ENCODE results near the gene SEMA6B. TPM values are rescaled to one million over a fixed set of nuclear protein-coding genes. Genes with fewer than 3 reads are reported as not detected.
"Not testable (repeated sequence)": the region's sequence is repeated elsewhere in the genome, so short reads cannot be mapped to it uniquely, and the experiment has no call there.

Gene SEMA6B
- polyA plus RNA-seq, 4 donors: 2.4 to 4.0 (median 2.9) TPM

DNA sequence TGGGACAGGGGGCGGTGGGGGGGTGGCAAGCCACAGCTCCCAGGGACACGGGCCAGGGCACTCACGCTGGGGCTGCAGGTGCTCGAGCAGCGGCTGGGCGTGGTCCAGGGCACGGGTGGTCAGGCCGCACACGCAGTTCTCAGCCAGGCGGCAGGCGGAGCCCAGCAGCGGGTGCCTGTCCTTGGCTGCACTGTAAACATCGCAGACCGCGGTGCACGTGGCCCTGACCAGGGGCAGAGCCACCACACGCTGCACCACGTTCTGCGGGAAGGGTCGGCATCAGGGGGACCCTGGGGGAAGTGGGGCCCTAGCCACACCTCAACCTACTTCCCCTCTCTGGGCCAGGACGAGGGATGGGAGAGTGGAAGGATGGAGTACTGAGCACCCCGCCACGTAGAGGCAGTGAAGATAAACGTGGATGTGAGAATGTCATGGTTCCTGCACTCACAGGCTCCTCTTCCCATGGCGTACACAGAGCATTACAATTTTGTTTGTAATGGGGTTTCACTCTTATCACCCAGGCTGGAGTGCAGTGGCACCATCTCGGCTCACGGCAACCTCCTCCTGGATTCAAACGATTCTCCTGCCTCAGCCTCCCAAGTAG, 27.8 kb downstream of the SEMA6B start:
- no peak for DNase-seq (ENCODE audit: low read depth in 4 of 4, low spot score in 2 of 4)

DNA sequence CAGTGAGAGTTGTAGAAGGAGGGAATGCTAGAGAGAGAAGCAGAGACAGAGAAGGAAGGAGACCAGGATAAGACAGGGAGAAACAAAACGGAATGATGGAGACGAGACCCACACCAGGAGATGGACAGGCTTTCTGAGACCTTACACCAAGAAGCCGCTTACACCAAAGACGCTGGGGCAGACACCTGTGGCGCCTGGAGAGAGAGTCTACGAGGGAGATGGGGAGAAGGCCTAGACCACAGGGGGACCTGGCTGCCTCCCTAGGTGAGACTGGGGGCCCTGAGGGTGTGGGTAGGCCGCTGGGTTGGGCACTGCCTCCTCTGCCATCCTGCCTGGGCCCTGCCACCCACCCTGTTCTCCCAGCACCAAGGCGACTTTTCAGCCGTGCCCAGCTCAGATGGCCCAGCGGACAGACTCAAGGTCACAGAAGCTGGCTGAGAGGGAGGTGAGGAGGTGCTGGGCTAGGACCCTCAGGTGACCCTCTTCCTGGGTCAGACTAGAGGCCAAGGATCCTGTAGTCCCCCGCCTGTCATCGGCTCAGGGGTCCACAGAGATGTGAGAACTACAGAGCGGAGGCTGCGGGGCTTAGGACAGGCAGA, 29.5 kb downstream of the SEMA6B start:
- no peak for DNase-seq (ENCODE audit: low read depth in 4 of 4, low spot score in 2 of 4)

DNA sequence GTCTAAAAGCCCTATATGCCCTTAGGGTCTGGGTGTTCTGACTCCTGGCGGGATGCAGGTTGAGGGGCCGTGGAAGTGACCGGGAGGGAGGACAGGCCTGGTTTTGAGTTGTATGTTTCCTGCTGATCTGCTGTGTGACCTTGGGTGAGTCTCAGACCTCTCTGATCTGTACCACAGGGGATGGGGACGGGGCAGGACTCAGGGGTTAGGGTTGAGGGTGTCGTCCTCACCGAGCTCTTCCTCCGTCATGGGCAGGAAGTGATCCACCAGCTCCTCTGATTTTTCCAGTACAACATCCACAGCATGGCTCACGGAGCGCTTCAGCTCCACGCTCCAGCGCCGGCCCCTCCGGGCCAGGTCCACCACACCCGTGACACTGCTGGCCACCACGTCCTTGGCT, 30.6 kb downstream of the SEMA6B start:
- no peak for DNase-seq (ENCODE audit: low read depth in 4 of 4, low spot score in 2 of 4)

DNA sequence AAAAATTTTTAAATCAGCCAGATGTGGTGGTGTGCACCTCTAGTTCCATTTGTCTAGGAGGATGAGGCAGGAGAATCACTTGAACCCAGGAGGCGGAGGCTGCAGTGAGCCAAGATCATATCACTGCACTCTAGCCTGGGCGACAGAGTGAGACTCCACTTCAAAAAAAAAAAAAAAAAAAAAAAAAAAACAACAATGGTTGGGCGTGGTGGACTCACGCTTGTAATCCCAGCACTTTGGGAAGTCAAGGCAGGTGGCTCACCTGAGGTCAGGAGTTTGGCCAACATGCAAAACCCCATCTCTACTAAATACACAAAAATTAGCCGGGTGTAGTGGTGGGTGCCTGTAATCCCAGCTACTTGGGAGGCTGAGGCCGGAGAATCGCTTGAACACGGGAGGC, 32.1 kb downstream of the SEMA6B start:
- not testable (repeated sequence) for DNase-seq (ENCODE audit: low read depth in 4 of 4, low spot score in 2 of 4)

DNA sequence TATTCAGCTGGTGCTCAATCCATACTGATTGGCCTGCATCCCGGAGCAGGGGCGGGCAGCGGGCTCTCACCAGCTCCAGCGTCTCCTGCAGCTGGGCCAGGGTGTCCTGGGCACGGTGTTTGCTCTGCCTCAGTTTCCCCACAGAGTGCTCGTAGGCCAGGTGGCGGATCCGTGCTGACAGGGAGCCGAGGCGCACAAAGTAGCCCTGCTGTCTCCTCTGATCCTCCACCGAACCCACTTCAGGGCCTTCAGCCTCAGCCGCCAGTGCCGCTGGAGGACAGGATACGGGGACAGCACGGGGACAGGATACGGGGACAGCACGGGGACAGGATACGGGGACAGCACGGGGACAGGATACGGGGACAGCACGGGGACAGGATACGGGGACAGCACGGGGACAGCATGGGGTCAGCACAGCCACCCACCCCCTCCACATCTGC, 33.9 kb downstream of the SEMA6B start:
- DNase-seq (ENCODE audit: low read depth in 4 of 4, low spot score in 2 of 4): no peak

DNA sequence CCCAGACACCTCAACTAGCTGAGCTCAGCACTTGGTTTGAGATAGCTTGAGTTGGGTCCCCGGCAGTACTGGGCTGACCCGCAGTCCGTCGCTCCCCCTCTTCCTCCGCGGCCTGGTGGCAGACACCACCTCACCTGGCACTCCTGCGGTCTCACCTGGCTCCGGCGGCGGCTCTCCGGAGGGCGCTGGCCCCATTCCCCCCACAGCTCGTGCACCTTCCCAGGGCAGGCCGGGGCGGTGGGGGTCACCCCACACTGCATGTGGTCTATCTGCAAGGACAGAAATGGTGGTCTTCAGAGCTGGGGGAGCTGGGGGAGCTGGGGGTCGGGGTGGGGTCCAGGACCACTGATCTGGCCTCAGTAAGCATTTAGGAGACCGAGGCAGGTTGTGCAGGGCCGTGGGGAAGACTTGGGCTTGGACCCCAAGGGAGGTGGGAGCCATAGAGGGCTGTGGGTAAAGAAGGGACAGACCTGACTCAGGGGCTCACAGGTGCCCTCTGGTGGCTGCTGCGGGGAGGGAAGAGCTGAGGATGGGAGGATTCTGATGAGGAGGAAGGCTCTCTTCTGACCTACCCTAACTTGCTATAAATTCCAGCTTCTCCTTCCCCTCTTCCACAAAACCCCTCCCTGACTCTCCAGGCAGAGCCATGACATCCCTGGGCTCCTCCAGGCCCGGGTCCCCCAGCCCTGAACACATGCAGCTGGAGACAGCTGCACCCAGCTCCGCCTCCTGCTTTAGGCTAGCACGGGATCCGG, 34.5 kb downstream of the SEMA6B start:
- DNase-seq (ENCODE audit: low read depth in 4 of 4, low spot score in 2 of 4): no peak

DNA sequence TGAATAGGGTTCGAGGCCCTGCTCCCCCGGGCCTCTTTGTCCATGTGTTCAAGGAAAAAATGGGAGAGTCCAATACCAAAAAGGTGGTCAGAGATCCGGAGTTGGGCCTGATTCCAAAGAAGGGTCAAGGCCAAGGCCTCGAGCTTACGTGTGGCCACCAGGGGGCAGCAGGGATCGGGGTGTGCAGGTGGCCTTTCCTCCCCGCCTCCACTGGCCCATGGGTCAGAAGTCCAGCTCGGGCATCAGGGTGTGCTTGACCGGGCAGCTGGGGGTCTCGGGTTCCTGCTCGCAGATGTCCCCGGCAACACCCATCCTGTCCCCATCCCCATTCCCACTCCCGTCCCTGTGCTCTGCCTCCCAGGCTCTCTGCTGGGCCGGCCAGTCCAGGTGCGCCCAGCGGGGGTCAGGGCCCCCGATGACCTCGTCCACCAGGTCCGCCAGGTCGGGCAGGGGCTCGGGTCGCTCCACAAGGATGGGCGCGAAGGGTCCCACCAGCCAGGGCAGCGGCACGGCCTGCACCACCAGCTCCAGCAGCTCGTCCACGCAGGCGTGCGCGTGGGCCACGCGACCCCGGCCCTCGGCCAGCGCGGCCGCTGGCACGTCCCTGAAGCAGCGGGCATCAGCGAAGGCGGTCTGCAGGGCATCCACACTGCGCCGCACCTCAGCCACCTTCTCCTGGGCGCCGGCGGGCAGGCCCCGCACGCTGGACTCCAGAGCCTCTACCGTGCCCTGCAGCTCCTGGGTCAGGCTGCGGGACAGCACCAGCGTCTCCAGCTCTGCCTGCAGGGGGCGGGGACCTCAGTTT, 36.0 kb downstream of the SEMA6B start:
- DNase-seq (ENCODE audit: low read depth in 4 of 4, low spot score in 2 of 4): no peak

DNA sequence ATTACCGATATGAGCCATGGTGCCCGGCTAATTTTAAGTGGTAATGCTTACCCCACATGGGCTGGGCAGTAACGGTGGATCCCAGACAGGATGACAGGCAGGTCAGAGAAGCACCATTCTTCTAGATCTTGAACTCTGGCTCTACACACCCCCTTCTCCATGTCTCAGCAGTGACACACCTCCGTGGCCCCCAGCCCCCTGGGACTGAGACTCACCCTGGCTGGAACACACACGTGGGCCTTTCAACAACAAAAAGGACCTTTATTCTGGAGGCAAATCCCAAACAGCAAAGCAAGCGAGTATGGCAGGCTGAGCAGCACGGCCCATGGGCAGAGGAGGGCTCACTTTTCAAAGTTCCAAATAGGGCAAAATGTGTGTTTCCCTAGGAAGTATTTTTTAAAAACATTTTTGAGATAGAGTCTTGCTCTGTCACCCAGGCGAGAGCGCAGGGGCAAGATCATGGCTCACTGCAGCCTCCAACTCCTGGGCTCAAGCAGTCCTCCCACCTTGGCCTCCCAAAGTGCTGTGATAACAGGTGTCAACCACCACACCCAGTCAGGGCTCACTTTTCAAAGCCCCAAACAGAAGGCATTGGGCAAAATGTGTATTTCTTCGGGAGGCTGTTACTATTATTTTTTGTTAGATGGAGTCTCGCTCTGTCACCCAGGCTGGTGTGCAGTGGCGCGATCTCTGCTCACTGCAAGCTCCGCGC, 37.0 kb downstream of the SEMA6B start:
- no peak for DNase-seq (ENCODE audit: low read depth in 4 of 4, low spot score in 2 of 4)

DNA sequence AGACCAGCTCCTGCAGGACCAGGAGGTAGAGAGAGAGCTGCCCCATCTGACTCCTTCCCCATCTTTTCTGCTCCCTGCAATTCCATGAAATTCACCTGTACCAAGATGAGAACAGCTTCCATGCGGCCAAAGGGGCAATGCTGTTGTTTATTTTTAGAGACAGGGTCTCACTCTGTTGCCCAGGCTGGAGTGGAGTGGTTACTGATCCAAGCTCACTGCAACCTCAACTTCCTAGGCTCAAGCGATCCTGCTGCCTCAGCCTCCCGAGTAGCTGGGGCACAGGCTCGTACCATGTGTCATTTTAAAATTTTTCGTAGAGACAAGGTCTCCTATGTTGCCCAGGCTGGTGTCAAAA, 37.6 kb downstream of the SEMA6B start:
- DNase-seq (ENCODE audit: low read depth in 4 of 4, low spot score in 2 of 4): no peak

DNA sequence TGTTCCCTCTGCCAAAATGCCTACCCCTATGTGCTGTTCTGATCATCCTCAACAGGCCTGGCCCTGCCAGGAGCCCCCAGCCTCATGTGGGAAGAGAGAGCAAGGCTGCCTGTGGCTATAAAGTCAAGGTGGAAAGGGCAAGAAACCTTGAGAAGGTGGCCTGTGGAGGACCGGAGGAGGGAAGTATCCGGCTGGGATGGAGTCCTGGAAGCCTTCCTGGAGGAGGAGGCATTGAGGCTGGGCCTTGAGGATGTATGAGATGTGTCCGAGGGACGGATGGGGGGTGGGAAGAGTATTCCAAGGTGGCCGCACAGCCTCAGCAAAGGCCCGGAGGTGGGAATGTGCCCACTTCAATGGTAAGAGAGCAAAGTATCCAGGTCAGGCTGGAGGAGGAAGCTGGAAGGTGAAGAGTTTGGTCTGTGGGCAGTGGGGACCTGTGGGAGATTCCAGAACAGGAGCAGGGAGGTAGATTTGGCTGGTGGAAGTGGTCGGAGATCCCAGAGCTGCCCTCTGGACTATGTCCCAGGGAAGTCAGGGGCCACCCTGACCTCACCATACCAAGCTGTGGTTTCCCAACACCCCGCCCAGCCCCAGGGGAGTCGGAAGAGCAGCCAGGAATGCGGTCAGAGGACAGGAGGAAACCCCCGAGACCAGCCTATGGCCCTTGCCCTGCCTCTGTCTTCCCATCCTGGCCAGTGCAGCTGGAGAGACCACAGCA, 38.2 kb downstream of the SEMA6B start:
- DNase-seq (ENCODE audit: low read depth in 4 of 4, low spot score in 2 of 4): no peak

DNA sequence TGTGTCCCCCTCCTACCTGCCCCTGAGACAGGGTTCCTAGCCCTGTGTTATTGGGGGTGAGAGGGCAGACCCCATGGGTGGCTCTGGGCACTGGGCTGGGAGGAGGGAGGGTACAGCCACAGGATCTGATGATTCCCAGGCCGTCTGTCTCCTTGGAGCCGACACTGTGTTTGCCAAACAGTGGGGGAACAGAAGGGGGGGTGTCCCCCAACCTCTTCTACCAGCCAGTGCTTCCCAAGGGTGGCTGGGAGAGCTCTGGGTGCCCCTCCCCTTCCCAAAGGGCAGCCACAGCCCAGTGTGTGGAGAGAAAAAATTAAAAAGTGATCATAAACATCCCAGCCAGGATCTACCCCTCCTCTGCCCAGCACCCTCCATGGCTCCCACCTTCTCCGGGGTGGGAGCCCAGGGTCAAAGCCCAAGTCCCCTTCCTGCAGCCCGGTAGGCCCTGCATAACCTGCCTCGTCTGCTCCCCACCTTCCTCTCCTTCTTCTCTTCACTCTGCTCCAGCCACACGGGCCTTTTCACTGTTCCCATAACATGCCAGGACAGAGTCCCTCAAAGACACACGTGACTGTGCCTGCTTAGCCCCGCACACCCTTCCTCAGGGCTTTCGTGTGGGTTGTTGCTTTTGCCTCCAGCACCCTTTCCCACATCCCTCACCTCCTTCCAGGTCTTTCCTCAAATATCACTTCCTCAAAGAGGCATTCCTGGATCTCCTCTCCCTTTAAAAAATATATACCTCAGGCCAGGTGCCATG, 39.8 kb downstream of the SEMA6B start:
- no peak for DNase-seq (ENCODE audit: low read depth in 4 of 4, low spot score in 2 of 4)

DNA sequence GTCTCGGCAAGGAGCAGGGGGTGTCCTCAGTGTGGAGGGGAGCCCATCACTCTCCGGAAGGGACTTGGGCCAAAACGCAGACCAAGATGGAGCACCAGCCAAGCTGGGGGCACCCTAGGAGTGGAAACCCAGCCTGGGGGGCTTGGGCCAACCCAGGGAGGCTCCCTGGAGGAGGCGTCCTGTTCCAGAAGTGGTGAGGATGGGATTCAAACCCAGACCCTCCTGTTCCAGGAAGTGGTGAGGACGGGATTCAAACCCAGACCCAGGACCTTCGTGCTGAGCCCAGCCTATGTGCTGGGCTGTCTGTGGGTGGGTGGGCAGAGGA, 40.4 kb downstream of the SEMA6B start:
- no peak for DNase-seq (ENCODE audit: low read depth in 4 of 4, low spot score in 2 of 4)

DNA sequence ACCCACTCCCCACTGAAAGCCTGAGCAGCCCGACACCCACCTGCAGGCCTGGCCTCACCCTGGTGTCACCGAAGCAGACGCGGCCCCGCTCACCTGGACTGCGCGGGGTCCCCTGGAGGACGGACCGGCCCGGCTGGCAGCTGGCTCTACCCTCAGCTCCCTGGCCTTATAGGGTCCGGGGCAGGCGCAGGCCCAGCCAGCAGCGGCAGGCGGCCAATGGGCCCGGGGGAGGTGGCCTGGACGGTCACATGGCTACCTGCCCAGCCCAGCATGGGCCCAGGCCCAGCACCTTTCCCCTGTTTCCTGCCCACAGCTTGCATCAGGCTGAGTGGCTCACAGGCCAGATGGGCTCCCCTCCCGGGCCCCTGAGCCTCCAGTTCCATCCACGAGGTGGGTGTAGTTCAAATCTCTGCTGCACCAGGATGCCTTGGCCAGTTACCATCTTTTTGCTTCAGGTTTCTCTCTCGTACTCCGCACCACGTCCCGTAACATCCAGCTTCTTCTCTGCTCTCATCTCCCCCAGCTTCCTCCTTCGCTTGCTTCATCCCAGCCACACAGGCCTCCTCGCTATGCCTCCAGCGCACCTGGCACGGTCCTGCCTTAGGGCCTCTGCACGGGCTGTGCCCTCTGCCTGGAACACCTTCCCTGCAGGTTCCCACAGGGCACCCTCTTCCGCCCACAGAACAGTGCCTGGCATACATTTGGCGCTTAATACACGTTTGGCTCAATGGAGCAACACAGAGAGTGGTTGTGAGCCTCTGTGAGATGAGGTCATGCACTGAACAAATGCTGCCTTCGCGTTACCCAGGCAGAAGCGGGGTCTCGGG, 40.9 kb downstream of the SEMA6B start, which contains the start of gene PLIN4:
Gene PLIN4 (minus strand): TSS at position 142 of the 827 bp plus-strand sequence. CDS start 214 bp downstream, outside the sequence.
- DNase-seq (ENCODE audit: low read depth in 4 of 4, low spot score in 2 of 4): no peak

DNA sequence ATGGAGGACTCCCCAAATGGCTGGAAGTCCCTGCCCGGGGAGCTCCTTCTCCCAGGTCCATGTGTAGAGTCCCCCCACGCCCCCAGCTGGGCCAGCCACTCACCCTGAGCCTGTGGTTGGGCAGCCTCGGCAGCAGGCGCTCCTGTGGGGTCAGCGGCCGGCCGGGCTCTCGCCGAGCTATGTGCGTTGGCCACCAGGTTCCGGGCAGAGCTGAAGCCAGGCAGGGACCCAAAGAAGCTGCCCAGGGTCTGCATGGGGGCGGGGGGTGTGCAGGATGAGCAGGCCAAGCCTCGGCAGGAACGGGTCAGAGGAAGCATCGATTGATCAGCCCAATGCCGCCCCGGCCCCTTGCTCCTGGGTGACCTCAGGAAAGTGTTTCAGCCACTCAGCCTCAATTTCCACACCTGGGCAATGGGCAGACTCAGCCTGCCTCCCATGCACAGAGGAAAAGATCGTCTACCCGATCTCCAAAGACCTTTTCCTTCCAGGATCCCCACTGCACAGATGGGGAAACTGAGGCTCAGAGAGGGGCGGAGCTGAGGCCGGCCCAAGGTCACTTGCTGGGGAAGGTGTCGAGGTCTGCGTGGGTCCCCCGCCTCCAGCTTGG, 41.9 kb downstream of the SEMA6B start:
- no peak for DNase-seq (ENCODE audit: low read depth in 4 of 4, low spot score in 2 of 4)

DNA sequence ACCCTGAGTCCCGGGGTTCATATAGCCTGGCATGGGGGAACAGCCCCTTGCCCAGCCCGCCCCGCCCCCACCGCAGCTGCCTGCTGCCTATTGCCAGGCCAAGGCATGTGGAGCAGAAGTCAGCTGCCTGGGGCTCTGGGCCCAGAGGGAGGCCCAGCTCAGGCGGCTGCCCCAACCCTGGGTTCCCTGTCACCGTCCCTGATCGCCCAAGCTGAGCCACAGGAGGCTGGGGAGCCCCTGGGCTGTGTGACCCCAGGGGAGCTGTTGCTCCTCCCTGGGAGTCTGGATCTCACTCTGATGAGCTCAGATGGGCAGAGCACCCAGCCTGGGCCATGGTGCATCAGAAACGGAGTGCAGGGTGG, 42.6 kb downstream of the SEMA6B start:
- DNase-seq (ENCODE audit: low read depth in 4 of 4, low spot score in 2 of 4): no peak

DNA sequence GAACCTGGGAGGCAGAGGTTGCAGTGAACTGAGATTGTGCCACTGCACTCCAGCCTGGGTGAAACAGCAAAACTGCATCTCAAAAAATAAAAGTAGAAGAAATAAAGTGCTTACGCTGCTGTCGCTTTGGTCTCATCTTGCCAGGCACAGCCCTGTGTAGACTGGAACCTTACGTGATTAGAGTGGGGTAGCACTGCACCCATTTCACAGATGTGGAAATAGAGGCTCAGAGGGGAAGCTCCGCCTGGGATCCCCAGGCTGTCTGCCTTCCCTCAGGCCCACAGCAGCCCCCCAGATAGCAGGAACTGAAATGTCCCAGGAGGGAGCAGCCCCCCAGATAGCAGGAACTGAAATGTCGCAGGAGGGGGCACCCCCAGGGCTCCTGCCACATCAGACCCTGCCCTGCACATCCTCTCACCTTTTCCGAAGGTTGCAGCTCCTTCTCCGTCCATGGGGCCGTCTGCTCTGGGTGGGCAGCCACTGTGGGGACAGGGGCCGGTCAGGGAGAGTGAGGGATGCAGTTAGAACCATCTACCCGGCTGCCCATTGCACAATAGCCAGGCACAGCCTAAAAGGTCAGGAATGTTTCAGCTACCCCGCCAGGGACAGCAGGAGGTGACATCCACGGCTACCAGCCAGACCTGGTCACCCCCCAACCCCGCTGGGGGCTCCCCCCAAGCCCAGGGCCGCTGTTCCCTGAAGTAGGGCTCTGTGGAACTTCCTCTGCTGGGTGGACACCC, 43.1 kb downstream of the SEMA6B start:
- no peak for DNase-seq (ENCODE audit: low read depth in 4 of 4, low spot score in 2 of 4)

DNA sequence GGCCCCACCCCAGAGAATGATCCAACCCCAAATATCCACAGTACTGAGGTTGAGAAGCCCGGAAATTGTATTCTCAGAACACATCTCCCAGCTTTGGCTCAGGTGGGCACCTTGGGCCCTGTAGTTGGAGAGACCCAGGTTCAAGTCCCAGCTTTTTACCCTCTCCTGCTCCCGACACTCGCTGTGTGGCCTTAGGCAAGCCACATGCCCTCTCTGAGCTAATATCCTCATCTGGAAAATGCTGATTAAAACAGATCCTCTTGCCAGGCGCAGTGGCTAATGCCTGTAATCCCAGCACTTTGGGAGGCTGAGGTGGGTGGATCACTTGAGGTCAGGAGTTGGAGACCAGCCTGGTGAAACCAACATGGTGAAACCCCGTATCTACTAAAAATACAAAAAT, 43.8 kb downstream of the SEMA6B start:
- DNase-seq (ENCODE audit: low read depth in 4 of 4, low spot score in 2 of 4): no peak

All from left renal cortex interstitium (tissue), 4 donors.